Fibroblast of lung (primary cell): Measurements from ENCODE around the gene EIF4EBP2. TPM values are rescaled to one million over a fixed set of nuclear protein-coding genes. Genes with fewer than 3 reads are reported as not detected.

Experiments used
- DNase-seq, 2 donors: peaks; one replicate each; pipeline versions ENCODE4 v3.0.0 to v3.0.0-alpha.2; 2010; ENCODE audit warnings: low read depth in 2 of 2
- H2AFZ ChIP-seq: 2 replicates; pipeline ENCODE4 v1.5.1; 2012; ENCODE audit warnings: low read length, control low read depth, inconsistent platforms
- H3K27ac ChIP-seq: 2 replicates; pipeline ENCODE4 v1.5.1; 2011; ENCODE audit warnings: low read length, control low read depth; ENCODE audit not compliant: insufficient read depth
- H3K27me3 ChIP-seq: 2 replicates; pipeline ENCODE4 v1.5.1; 2011; ENCODE audit warnings: mild to moderate bottlenecking, low read length; ENCODE audit not compliant: control insufficient read depth, insufficient read depth
- H3K36me3 ChIP-seq: 2 replicates; pipeline ENCODE4 v1.5.1; 2011; ENCODE audit warnings: low read length; ENCODE audit not compliant: control insufficient read depth, insufficient read depth
- H3K4me1 ChIP-seq: 2 replicates; pipeline ENCODE4 v1.5.1; 2011; ENCODE audit warnings: low read length; ENCODE audit not compliant: control insufficient read depth, insufficient read depth; ENCODE audit errors: extremely low read depth
- H3K4me2 ChIP-seq: 2 replicates; pipeline ENCODE4 v1.5.1; 2011; ENCODE audit warnings: low read length, control low read depth; ENCODE audit not compliant: insufficient read depth; ENCODE audit errors: extremely low read depth
- H3K4me3 ChIP-seq, 4 experiments: fragments of 200-600 bp in 1 of 4; sonication (generic) in 1 of 4; replicated peaks in 1 of 4; 2 replicates each; pipeline ENCODE4 v1.5.1; 2011 to 2016; ENCODE audit warnings: low read length in 4 of 4, low read depth in 3 of 4, mild to moderate bottlenecking in 3 of 4, control low read depth in 2 of 4, inconsistent platforms in 1 of 4, mixed read lengths in 1 of 4; ENCODE audit not compliant: insufficient read depth in 1 of 4; ENCODE audit errors: control extremely low read depth in 1 of 4
- H3K79me2 ChIP-seq: 2 replicates; pipeline ENCODE4 v1.5.1; 2012; ENCODE audit warnings: mild to moderate bottlenecking, low read length, inconsistent platforms; ENCODE audit not compliant: control insufficient read depth, insufficient read depth
- H3K9ac ChIP-seq: 2 replicates; pipeline ENCODE4 v1.5.1; 2011; ENCODE audit warnings: mild to moderate bottlenecking, low read length, control low read depth; ENCODE audit not compliant: insufficient read depth
- H3K9me3 ChIP-seq: 2 replicates; pipeline ENCODE4 v1.5.1; 2012; ENCODE audit warnings: low read depth, low read length; ENCODE audit not compliant: control insufficient read depth, insufficient read depth
- H4K20me1 ChIP-seq: 2 replicates; pipeline ENCODE4 v1.5.1; 2011; ENCODE audit warnings: low read length; ENCODE audit not compliant: control insufficient read depth, insufficient read depth; ENCODE audit errors: extremely low read depth
- CTCF ChIP-seq, 2 donors: IDR thresholded peaks in 1 of 2; conservative IDR thresholded peaks in 1 of 2; 1 replicate in 1 of 2; 2 replicates in 1 of 2; pipeline ENCODE4 v1.5.1; 2011 to 2012; ENCODE audit warnings: low read length in 2 of 2, control low read depth in 1 of 2, inconsistent platforms in 1 of 2, low read depth in 1 of 2, mild to moderate bottlenecking in 1 of 2
- EZH2 ChIP-seq: IDR thresholded peaks from 2 replicates; pipeline ENCODE4 v1.5.1; 2012; ENCODE audit warnings: low read length, control low read depth, mild to moderate bottlenecking; ENCODE audit errors: missing control alignments
- polyA plus RNA-seq, 2 donors: library from polyadenylated mRNA; depleted of rRNA in 1 of 2; stranded (reverse) in 1 of 2; unstranded in 1 of 2; fragments of >200 nt; gene quantifications; 2 replicates each; pipeline ENCODE4 v1.2.1, GENCODE V29; 2011 to 2012; ENCODE audit warnings: missing spikeins in 1 of 2
- total RNA-seq: library from RNA; depleted of rRNA; stranded (reverse); fragments of >200 nt; gene quantifications from 2 replicates; pipeline ENCODE4 v1.2.1, GENCODE V29; 2014

Gene EIF4EBP2
- total and polyA plus RNA-seq, 2 donors (not counting 1 experiment from before 2014, with no cell fraction given) = 18.0 to 44.9 TPM

DNA sequence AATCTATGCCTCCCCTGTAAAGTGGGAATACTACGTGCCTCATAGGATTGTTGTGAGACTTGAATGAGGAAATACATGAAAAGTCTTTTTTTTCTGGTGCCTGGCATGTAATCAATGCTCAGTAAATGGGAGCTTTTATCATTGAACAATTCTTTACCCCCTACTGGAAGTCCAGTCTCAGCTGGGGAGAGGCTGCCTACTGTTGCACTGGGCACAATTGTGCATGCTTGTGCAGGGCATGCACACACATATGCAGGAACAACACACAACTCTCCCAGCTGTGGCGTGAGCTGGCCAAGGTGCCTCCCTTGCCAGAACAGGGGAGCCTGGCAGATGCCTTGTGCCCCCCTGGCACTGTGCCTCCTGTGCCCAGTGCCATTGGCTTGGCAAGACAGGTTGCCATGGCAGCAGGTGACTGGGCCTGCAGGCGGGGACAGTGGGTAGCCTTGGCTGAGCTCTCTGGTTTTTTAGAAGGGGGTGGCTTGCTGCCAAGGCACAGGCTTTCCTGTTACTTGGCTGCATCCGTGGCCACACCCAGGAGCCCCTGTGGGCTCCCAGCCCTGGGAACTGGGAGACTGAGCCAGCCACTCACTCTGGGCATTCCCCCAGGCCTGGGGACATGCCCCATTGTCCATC, 58.5 kb downstream of the EIF4EBP2 start:
- peak; percentile 22 to 23 for DNase-seq
- H4K20me1 ChIP-seq = no peaks in the 10 kb centered on the region
- H3K9me3 ChIP-seq = no peaks in the 10 kb centered on the region
- no peaks in the 10 kb centered on the region for H3K79me2 ChIP-seq
- H3K36me3 ChIP-seq = no peaks in the 10 kb centered on the region
- H3K4me3 ChIP-seq = no peak overlapping the region
- peaks cover 1% of the 10 kb centered on the region for H3K27me3 ChIP-seq
- H3K27ac ChIP-seq = no peak overlapping the region
- H2AFZ ChIP-seq = no peak overlapping the region
- no peak overlapping the region for H3K4me2 ChIP-seq
- TF ChIP-seq EZH2 (no peak), CTCF (conservative IDR thresholded peaks at IDR 0.05 in 1 of 2, IDR thresholded peaks at IDR 0.05 in 1 of 2; ENCODE audit: low read depth in 1 of 2, low read length in 2 of 2) (no peak)
- H3K9ac ChIP-seq = no peak overlapping the region
- H3K4me1 ChIP-seq = peaks cover 2% of the 10 kb centered on the region

DNA sequence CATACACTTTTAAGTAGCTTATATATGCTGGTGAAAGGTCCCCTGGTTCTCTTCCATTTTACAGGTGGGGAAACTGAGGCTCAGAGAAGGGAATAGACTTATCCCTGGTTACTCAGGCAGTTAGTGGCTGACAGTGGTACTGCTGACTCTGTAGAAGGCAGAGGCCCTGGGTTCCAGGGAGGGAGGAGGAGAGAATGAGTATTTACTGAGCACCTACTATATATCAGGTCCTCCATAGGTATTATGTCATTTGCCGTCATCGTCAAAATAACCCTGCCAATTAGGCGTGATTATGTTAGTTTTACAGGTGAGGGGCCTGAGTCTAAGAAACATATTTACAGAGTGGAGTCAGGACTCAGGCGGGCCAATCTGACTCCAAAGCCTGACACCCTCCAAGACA, 61.3 kb downstream of the EIF4EBP2 start:
- Histone ChIP-seq H3K4me3 (no peak overlapping the region), H3K27ac (no peak overlapping the region), H3K4me1 (no peaks in the 10 kb centered on the region), H3K36me3 (no peaks in the 10 kb centered on the region), H3K9ac (no peak overlapping the region), H3K9me3 (no peaks in the 10 kb centered on the region), H4K20me1 (no peaks in the 10 kb centered on the region), H3K79me2 (no peaks in the 10 kb centered on the region), H3K27me3 (peaks cover 6% of the 10 kb centered on the region), H2AFZ (no peak overlapping the region), H3K4me2 (no peak overlapping the region)
- TF ChIP-seq EZH2 = no peak
- TF ChIP-seq CTCF (conservative IDR thresholded peaks at IDR 0.05 in 1 of 2, IDR thresholded peaks at IDR 0.05 in 1 of 2; ENCODE audit: low read depth in 1 of 2, low read length in 2 of 2) = no peak
- no peak for DNase-seq

DNA sequence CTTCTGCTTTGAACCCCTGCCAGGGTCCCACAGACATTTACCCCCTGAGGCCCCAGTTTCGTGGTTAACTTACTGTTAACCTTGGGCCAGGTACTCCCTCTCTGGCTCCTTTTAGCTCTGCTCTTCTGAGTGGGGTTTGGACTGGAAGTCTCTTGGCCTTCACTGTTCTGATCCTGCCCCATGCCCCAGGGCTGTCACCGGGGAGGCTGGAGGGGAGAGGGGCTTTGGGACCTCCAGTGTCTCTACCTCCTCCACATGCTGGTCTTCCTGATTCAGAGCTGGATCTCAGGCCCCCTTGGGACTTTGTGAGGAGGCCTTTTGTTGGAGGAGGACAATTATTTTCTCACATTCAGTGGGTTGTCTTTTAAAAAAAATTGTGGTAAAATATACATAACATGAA, 61.9 kb downstream of the EIF4EBP2 start:
- H3K27me3 ChIP-seq = peaks cover 6% of the 10 kb centered on the region
- H3K27ac ChIP-seq = no peak overlapping the region
- no peaks in the 10 kb centered on the region for H3K9me3 ChIP-seq
- H2AFZ ChIP-seq = no peak overlapping the region
- H3K9ac ChIP-seq = no peak overlapping the region
- no peaks in the 10 kb centered on the region for H3K79me2 ChIP-seq
- TF ChIP-seq CTCF (conservative IDR thresholded peaks at IDR 0.05 in 1 of 2, IDR thresholded peaks at IDR 0.05 in 1 of 2; ENCODE audit: low read depth in 1 of 2, low read length in 2 of 2) (no peak), EZH2 (no peak)
- no peaks in the 10 kb centered on the region for H3K36me3 ChIP-seq
- H4K20me1 ChIP-seq = no peaks in the 10 kb centered on the region
- H3K4me2 ChIP-seq = no peak overlapping the region
- DNase-seq = no peak
- no peak overlapping the region for H3K4me3 ChIP-seq
- H3K4me1 ChIP-seq = no peaks in the 10 kb centered on the region
